Astrocyte (in vitro differentiated cells and primary cell): ENCODE measurements around the gene LMTK2. TPM values are rescaled to one million over a fixed set of nuclear protein-coding genes. Genes with fewer than 3 reads are reported as not detected.

Experiments
- DNase-seq: peaks from one replicate; pipeline ENCODE4 v3.0.0-alpha.2; 2010; ENCODE audit warnings: low read depth
- FAIRE-seq: peaks from 2 replicates; lab custom pipeline; 2011; peaks lifted over from hg19 to GRCh38; lab: Jason Lieb, UNC
- H2AFZ ChIP-seq: 2 replicates; pipeline ENCODE4 v1.6.0; 2012; ENCODE audit warnings: low read depth, low read length, inconsistent platforms
- H3K27ac ChIP-seq: 2 replicates; pipeline ENCODE4 v1.5.1; 2011; ENCODE audit warnings: low read depth, low read length, inconsistent platforms
- H3K27me3 ChIP-seq: 2 replicates; pipeline ENCODE4 v1.6.0; 2011; ENCODE audit warnings: low read length, inconsistent platforms; ENCODE audit not compliant: insufficient read depth
- H3K36me3 ChIP-seq: 2 replicates; pipeline ENCODE4 v1.5.1; 2011; ENCODE audit warnings: low read length, inconsistent platforms; ENCODE audit not compliant: insufficient read depth
- H3K4me1 ChIP-seq: 2 replicates; pipeline ENCODE4 v1.5.1; 2011; ENCODE audit warnings: low read length, inconsistent platforms; ENCODE audit not compliant: insufficient read depth
- H3K4me2 ChIP-seq: 2 replicates; pipeline ENCODE4 v1.6.0; 2012; ENCODE audit warnings: low read length, inconsistent platforms
- H3K4me3 ChIP-seq: 2 replicates; pipeline ENCODE4 v1.5.1; 2011; ENCODE audit warnings: low read depth, mild to moderate bottlenecking, low read length, inconsistent platforms; ENCODE audit not compliant: insufficient read depth
- H3K79me2 ChIP-seq: 2 replicates; pipeline ENCODE4 v1.6.0; 2012; ENCODE audit warnings: mild to moderate bottlenecking, low read length, inconsistent platforms; ENCODE audit not compliant: insufficient read depth
- H3K9ac ChIP-seq: 2 replicates; pipeline ENCODE4 v1.6.0; 2012; ENCODE audit warnings: mild to moderate bottlenecking, low read length, inconsistent platforms
- H3K9me3 ChIP-seq: 2 replicates; pipeline ENCODE4 v1.5.1; 2012; ENCODE audit warnings: low read depth, mild to moderate bottlenecking, low read length, inconsistent platforms; ENCODE audit not compliant: insufficient read depth
- H4K20me1 ChIP-seq: 2 replicates; pipeline ENCODE4 v1.6.0; 2012; ENCODE audit warnings: low read length, inconsistent platforms; ENCODE audit not compliant: insufficient read depth
- H3K27ac Mint-ChIP-seq: one replicate; pipeline ENCODE4 v1.8.0; 2021; ENCODE audit warnings: mild to moderate bottlenecking, mixed read lengths; ENCODE audit not compliant: unreplicated experiment
- H3K27me3 Mint-ChIP-seq: one replicate; pipeline ENCODE4 v1.8.0; 2021; ENCODE audit warnings: low read depth, mixed read lengths; ENCODE audit not compliant: unreplicated experiment
- H3K36me3 Mint-ChIP-seq: one replicate; pipeline ENCODE4 v1.8.0; 2021; ENCODE audit warnings: low read depth, mixed read lengths; ENCODE audit not compliant: unreplicated experiment
- H3K4me1 Mint-ChIP-seq: one replicate; pipeline ENCODE4 v1.8.0; 2021; ENCODE audit warnings: low read depth, mixed read lengths; ENCODE audit not compliant: unreplicated experiment
- H3K4me3 Mint-ChIP-seq: one replicate; pipeline ENCODE4 v1.8.0; 2021; ENCODE audit warnings: mild to moderate bottlenecking, moderate library complexity, mixed read lengths; ENCODE audit not compliant: unreplicated experiment
- H3K9me3 Mint-ChIP-seq: one replicate; pipeline ENCODE4 v1.8.0; 2021; ENCODE audit warnings: mild to moderate bottlenecking, mixed read lengths; ENCODE audit not compliant: unreplicated experiment
- CTCF ChIP-seq: IDR thresholded peaks from 2 replicates; pipeline ENCODE4 v1.5.1; 2011; ENCODE audit warnings: low read depth, mild to moderate bottlenecking, inconsistent platforms, low read length, moderate library complexity; ENCODE audit not compliant: insufficient read depth
- EZH2 ChIP-seq: IDR thresholded peaks from 2 replicates; pipeline ENCODE4 v1.6.1; 2012; ENCODE audit warnings: mild to moderate bottlenecking, low read length, inconsistent platforms; ENCODE audit not compliant: insufficient read depth
- total RNA-seq: library from RNA; stranded (reverse); gene quantifications from 2 replicates; pipeline ENCODE4 v1.2.1, GENCODE V29; 2021

Gene LMTK2
- total RNA-seq, 1 donor from 2014 or later: 15.2 TPM

- no peaks in the 10 kb centered on the region for H3K27me3 ChIP-seq
- H3K4me2 ChIP-seq: no peak overlapping the region
- no peaks in the 10 kb centered on the region for H3K27me3 Mint-ChIP-seq
- no peaks in the 10 kb centered on the region for H3K9me3 Mint-ChIP-seq
- no peaks in the 10 kb centered on the region for H3K4me1 ChIP-seq
- no peak overlapping the region for H3K27ac ChIP-seq
- no peaks in the 10 kb centered on the region for H3K79me2 ChIP-seq
- no peak for TF ChIP-seq EZH2
- no peak for TF ChIP-seq CTCF
- DNase-seq: no peak
- no peak overlapping the region for H3K27ac Mint-ChIP-seq
- H3K4me1 Mint-ChIP-seq: no peaks in the 10 kb centered on the region
- no peak overlapping the region for H3K4me3 Mint-ChIP-seq
- no peak overlapping the region for H2AFZ ChIP-seq
- peaks cover 7% of the 10 kb centered on the region for H3K36me3 Mint-ChIP-seq
- no peaks in the 10 kb centered on the region for H3K36me3 ChIP-seq
- FAIRE-seq: no peak
- no peaks in the 10 kb centered on the region for H4K20me1 ChIP-seq
- no peak overlapping the region for H3K9ac ChIP-seq
- H3K4me3 ChIP-seq: no peak overlapping the region
- H3K9me3 ChIP-seq: no peaks in the 10 kb centered on the region
Observed at GRCh38 chr7:98232799-98233198, 126.1 kb downstream of the LMTK2 start.

GRCh38 chr7:98233219-98234070 lies 126.8 kb downstream of the LMTK2 start:
- H3K4me1 ChIP-seq: peaks cover 1% of the 10 kb centered on the region
- H3K9me3 ChIP-seq: no peaks in the 10 kb centered on the region
- Mint-ChIP-seq H3K9me3 (no peaks in the 10 kb centered on the region), H3K4me1 (peaks cover 2% of the 10 kb centered on the region), H3K4me3 (no peak overlapping the region), H3K36me3 (peaks cover 9% of the 10 kb centered on the region), H3K27ac (no peak overlapping the region), H3K27me3 (no peaks in the 10 kb centered on the region)
- no peaks in the 10 kb centered on the region for H3K79me2 ChIP-seq
- TF ChIP-seq EZH2: no peak
- no peak for TF ChIP-seq CTCF
- no peaks in the 10 kb centered on the region for H4K20me1 ChIP-seq
- no peak overlapping the region for H3K27ac ChIP-seq
- no peaks in the 10 kb centered on the region for H3K27me3 ChIP-seq
- FAIRE-seq (no peak), DNase-seq (no peak)
- H3K36me3 ChIP-seq: no peaks in the 10 kb centered on the region
- H3K9ac ChIP-seq: no peak overlapping the region
- no peak overlapping the region for H2AFZ ChIP-seq
- H3K4me2 ChIP-seq: no peak overlapping the region
- H3K4me3 ChIP-seq: no peak overlapping the region
